Loucy (cell line): ENCODE data around the gene TMEM259.

ENCODE experiments used
- H2AFZ ChIP-seq: fragments of 200-600 bp; sonication (generic); 2 replicates; pipeline ENCODE4 v1.6.0; 2016; ENCODE audit warnings: antibody characterized with exemption, mild to moderate bottlenecking, low read length, moderate library complexity
- H3F3A ChIP-seq: fragments of 200-600 bp; 2 replicates; pipeline ENCODE4 v1.6.0; 2016; ENCODE audit warnings: antibody characterized with exemption, low read depth, mild to moderate bottlenecking
- H3K27me3 ChIP-seq: fragments of 200-600 bp; sonication (generic); 2 replicates; pipeline ENCODE4 v1.6.1; 2014; ENCODE audit warnings: low read length, mild to moderate bottlenecking; ENCODE audit not compliant: insufficient read depth, poor library complexity, severe bottlenecking
- H3K36me3 ChIP-seq: fragments of 200-600 bp; sonication (generic); 2 replicates; pipeline ENCODE4 v1.6.1; 2016; ENCODE audit warnings: low read length; ENCODE audit not compliant: insufficient read depth
- H3K4me1 ChIP-seq: fragments of 200-600 bp; sonication (generic); 2 replicates; pipeline ENCODE4 v1.5.1; 2014; ENCODE audit warnings: low read length, mild to moderate bottlenecking; ENCODE audit not compliant: insufficient read depth, poor library complexity, severe bottlenecking
- H3K4me2 ChIP-seq: fragments of 200-600 bp; sonication (generic); 2 replicates; pipeline ENCODE4 v1.6.0; 2014; ENCODE audit warnings: antibody characterized with exemption, low read length, low read depth, mild to moderate bottlenecking; ENCODE audit not compliant: poor library complexity, severe bottlenecking
- H3K4me3 ChIP-seq: fragments of 200-600 bp; sonication (generic); 2 replicates; pipeline ENCODE4 v1.5.1; 2014; ENCODE audit warnings: low read length, mild to moderate bottlenecking, mixed read lengths; ENCODE audit not compliant: poor library complexity, severe bottlenecking
- H3K79me2 ChIP-seq: fragments of 200-600 bp; sonication (generic); 2 replicates; pipeline ENCODE4 v1.6.1; 2014; ENCODE audit warnings: low read length; ENCODE audit not compliant: insufficient read depth
- H3K9ac ChIP-seq: fragments of 200-600 bp; sonication (generic); 2 replicates; pipeline ENCODE4 v1.6.0; 2014; ENCODE audit warnings: mild to moderate bottlenecking, low read depth, low read length, moderate library complexity; ENCODE audit not compliant: poor library complexity, severe bottlenecking
- H3K9me2 ChIP-seq: fragments of 200-600 bp; sonication (generic); replicated peaks from 2 replicates; pipeline ENCODE4 v1.6.1; 2016; ENCODE audit warnings: low read depth, low read length, mixed read lengths
- H3K9me3 ChIP-seq: fragments of 200-600 bp; sonication (generic); 2 replicates; pipeline ENCODE4 v1.6.1; 2014; ENCODE audit warnings: mild to moderate bottlenecking, antibody characterized with exemption, low read length, low read depth; ENCODE audit not compliant: insufficient read depth
- H4K20me1 ChIP-seq: fragments of 200-600 bp; sonication (generic); 2 replicates; pipeline ENCODE4 v1.6.0; 2014; ENCODE audit warnings: antibody characterized with exemption, low read length, mild to moderate bottlenecking; ENCODE audit not compliant: insufficient read depth, poor library complexity, severe bottlenecking
- EZH2phosphoT487 ChIP-seq: fragments of 200-600 bp; IDR thresholded peaks from 2 replicates; pipeline ENCODE4 v1.6.1; 2018; ENCODE audit warnings: antibody characterized with exemption, mild to moderate bottlenecking, moderate library complexity, borderline replicate concordance
- TF ChIP-seq, protein P1 (sequence below): fragments of 200-600 bp; sonication (generic); conservative IDR thresholded peaks from 2 replicates; pipeline ENCODE4 v1.5.1; 2014; ENCODE audit warnings: mild to moderate bottlenecking, antibody characterized with exemption, low read length

Gene TMEM259

DNA sequence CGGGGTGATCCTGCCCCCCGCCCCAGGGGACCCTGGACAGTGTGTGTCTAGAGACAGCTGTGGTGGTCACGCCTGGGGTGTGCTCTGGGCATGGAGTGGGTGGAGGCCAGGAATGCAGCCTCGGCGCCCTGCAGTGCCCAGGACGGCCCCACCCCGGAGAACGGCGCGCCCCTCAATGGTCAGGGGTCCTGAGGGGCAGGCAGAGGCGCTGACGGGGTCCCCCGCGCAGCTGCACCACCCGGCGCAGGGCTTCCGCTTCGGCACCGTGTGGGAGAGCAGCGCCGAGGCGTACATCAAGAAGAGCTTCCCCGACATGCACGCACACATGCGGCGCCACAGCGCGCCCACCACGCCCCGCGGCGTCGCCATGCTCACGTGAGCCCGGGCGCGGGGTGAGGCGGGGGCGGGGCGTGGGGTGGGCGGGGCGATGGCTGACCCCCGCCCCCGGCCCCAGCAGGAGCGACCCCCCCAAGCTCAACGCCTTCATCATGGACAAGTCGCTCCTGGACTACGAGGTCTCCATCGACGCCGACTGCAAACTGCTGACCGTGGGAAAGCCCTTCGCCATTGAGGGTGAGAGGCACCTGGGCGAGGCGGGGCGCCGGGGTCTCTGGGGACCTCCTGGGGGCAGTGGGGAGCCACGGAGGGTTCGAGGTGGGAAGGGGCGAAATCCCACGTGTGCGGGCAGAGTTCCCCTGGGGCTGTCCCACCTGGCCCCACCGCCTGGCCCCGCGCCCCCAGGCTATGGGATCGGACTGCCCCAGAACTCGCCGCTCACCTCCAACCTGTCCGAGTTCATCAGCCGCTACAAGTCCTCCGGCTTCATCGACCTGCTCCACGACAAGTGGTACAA, 13.3 kb downstream of the TMEM259 start:
- H3K36me3 ChIP-seq = peaks cover 15% of the 10 kb centered on the region; the same call in 1 of the 2 replicates
- no peaks in the 10 kb centered on the region for H3F3A ChIP-seq
- no peak overlapping the region for H3K4me2 ChIP-seq
- no peak overlapping the region for H3K9ac ChIP-seq
- no peaks in the 10 kb centered on the region for H3K9me2 ChIP-seq
- H3K4me3 ChIP-seq = no peak overlapping the region
- no peak overlapping the region for H2AFZ ChIP-seq
- H3K79me2 ChIP-seq = no peaks in the 10 kb centered on the region
- no peaks in the 10 kb centered on the region for H3K4me1 ChIP-seq
- peaks cover 2% of the 10 kb centered on the region for H4K20me1 ChIP-seq
- H3K27me3 ChIP-seq = no peaks in the 10 kb centered on the region
- H3K9me3 ChIP-seq = no peaks in the 10 kb centered on the region
- no peak for TF ChIP-seq EZH2phosphoT487
- TF ChIP-seq, protein P1, sequence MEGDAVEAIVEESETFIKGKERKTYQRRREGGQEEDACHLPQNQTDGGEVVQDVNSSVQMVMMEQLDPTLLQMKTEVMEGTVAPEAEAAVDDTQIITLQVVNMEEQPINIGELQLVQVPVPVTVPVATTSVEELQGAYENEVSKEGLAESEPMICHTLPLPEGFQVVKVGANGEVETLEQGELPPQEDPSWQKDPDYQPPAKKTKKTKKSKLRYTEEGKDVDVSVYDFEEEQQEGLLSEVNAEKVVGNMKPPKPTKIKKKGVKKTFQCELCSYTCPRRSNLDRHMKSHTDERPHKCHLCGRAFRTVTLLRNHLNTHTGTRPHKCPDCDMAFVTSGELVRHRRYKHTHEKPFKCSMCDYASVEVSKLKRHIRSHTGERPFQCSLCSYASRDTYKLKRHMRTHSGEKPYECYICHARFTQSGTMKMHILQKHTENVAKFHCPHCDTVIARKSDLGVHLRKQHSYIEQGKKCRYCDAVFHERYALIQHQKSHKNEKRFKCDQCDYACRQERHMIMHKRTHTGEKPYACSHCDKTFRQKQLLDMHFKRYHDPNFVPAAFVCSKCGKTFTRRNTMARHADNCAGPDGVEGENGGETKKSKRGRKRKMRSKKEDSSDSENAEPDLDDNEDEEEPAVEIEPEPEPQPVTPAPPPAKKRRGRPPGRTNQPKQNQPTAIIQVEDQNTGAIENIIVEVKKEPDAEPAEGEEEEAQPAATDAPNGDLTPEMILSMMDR = no peak

GRCh38 chr19:1006711-1007398, 14.1 kb downstream of the TMEM259 start:
- no peak overlapping the region for H3K4me2 ChIP-seq
- no peaks in the 10 kb centered on the region for H3K9me3 ChIP-seq
- no peaks in the 10 kb centered on the region for H3K79me2 ChIP-seq
- H3K9ac ChIP-seq = no peak overlapping the region
- TF ChIP-seq EZH2phosphoT487 = no peak
- TF ChIP-seq, protein P1 = no peak
- H3K9me2 ChIP-seq = no peaks in the 10 kb centered on the region
- peaks cover under 1% of the 10 kb centered on the region for H4K20me1 ChIP-seq
- no peak overlapping the region for H3K4me3 ChIP-seq
- H3K36me3 ChIP-seq = peaks cover 12% of the 10 kb centered on the region; the same call in 1 of the 2 replicates
- H3F3A ChIP-seq = no peaks in the 10 kb centered on the region
- no peaks in the 10 kb centered on the region for H3K27me3 ChIP-seq
- H2AFZ ChIP-seq = no peak overlapping the region
- H3K4me1 ChIP-seq = no peaks in the 10 kb centered on the region

- H3K4me3 ChIP-seq = no peak overlapping the region
- H4K20me1 ChIP-seq = no peaks in the 10 kb centered on the region
- TF ChIP-seq, protein P1 = no peak
- TF ChIP-seq EZH2phosphoT487 = no peak
- no peak overlapping the region for H3K4me2 ChIP-seq
- H3K9ac ChIP-seq = no peak overlapping the region
- H3K9me3 ChIP-seq = no peaks in the 10 kb centered on the region
- H3K79me2 ChIP-seq = no peaks in the 10 kb centered on the region
- no peaks in the 10 kb centered on the region for H3K27me3 ChIP-seq
- H3F3A ChIP-seq = no peaks in the 10 kb centered on the region
- H3K36me3 ChIP-seq = peaks cover 2% of the 10 kb centered on the region; the same call in 1 of the 2 replicates
- H3K4me1 ChIP-seq = no peaks in the 10 kb centered on the region
- no peak overlapping the region for H2AFZ ChIP-seq
- no peaks in the 10 kb centered on the region for H3K9me2 ChIP-seq
Measured at GRCh38 chr19:1004803-1005664, 15.9 kb downstream of the TMEM259 start.
